K562 treated with DMSO at 1 percent for 24 hours (cell line): ENCODE results near the gene CSTPP1. TPM values are rescaled to one million over a fixed set of nuclear protein-coding genes. Genes with fewer than 3 reads are reported as not detected.

ENCODE experiments used
- total RNA-seq: library from RNA; unstranded; fragments of 300-600 nt; gene quantifications from 2 replicates; pipeline ENCODE4 v1.2.3, GENCODE V29; 2022; ENCODE audit warnings: low read depth; ENCODE audit not compliant: insufficient read depth

CSTPP1 gene, protein sequence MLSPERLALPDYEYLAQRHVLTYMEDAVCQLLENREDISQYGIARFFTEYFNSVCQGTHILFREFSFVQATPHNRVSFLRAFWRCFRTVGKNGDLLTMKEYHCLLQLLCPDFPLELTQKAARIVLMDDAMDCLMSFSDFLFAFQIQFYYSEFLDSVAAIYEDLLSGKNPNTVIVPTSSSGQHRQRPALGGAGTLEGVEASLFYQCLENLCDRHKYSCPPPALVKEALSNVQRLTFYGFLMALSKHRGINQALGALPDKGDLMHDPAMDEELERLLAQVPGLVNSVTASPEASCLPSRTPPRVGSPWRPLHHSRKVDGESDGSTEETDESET
- 26.6 and 36.8 TPM in 2 replicates for total RNA-seq

DNA sequence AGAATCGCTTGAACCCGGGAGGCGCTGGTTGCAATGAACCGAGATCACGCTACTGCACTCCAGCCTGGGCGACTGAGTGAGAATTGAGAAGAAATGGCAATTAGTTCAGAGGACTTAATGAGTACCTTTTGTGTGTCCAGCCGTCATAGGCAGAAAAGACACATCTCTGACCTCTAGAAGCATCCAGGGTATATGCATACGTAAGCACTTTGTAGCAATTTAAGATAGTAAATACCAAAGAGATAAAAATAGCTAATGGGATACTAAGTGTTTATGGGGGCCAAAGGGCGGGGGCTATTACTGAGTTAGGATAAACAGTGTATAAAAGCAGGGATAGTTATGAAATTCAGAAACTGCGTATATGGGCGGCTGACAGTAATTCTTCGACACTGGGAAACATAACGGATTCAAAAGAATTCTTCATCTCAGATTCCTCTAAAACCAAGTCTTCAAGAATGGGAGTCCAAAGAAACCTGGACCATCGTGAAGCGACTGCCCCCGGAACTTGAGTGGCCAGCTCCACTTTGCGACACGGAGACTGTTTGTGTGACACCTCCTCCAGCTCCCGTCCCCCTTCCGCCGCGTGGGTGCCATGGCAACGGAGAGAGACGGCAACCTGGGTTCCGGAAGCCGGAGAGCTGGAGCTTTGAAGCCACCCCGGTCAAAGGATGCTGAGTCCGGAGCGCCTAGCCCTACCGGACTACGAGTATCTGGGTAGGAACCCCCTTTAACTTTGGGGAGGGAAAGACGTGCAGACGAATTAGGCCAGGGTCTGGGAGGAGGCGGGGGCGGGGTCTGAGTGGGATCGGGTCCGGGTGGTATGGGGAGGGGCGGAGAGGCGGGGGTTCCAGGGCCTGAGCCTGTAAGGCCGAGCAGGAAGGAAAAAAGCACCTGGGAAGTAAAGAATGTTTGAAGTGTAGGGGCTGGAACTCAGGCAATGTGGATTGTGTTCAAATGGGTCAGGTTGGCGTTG is at the start of gene CSTPP1:
Gene CSTPP1, plus strand, starts transcription at position 624 of the 973 bp plus-strand sequence. Its CDS starts 45 bp downstream, at position 669.

DNA sequence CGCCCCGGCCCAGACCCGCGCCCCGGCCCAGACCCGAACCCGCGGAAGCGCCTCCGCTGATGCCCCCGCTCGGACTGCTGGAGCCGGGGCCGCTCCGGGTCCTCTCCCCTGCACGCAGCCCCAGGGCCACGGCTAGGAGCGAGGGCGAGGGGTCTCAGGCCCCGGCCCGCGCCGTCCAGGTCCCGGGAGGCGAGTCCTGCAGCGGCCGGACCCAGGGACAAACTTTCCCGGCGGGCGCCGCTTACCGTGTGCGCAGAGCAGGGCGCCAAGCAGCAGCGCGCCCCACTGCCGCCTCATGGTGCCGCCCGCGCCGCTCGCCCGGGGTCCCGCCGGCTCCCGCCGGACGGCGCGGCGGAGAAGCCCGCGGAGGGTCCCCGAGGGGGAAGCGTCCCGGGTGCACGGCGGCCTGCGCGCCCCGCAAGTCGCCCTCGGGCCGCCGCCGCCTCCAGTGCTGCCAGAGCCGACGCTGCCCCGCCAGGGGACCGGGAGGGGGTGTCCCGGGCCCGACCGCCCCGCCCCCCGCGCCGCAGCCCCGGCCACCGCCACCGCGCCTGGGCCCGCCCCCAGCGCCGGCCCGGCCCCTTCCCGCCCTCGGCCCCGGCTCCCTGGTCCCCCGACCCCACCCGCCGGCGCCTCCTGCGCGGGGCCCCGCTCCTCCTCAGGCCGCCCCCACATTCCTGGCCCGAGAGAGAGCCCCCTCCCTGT is 18.3 kb upstream of the CSTPP1 start, which contains the start of gene LRP4:
Gene LRP4, minus strand, starts transcription at position 468 of the 705 bp plus-strand sequence. Its CDS starts 171 bp downstream, at position 297.

DNA sequence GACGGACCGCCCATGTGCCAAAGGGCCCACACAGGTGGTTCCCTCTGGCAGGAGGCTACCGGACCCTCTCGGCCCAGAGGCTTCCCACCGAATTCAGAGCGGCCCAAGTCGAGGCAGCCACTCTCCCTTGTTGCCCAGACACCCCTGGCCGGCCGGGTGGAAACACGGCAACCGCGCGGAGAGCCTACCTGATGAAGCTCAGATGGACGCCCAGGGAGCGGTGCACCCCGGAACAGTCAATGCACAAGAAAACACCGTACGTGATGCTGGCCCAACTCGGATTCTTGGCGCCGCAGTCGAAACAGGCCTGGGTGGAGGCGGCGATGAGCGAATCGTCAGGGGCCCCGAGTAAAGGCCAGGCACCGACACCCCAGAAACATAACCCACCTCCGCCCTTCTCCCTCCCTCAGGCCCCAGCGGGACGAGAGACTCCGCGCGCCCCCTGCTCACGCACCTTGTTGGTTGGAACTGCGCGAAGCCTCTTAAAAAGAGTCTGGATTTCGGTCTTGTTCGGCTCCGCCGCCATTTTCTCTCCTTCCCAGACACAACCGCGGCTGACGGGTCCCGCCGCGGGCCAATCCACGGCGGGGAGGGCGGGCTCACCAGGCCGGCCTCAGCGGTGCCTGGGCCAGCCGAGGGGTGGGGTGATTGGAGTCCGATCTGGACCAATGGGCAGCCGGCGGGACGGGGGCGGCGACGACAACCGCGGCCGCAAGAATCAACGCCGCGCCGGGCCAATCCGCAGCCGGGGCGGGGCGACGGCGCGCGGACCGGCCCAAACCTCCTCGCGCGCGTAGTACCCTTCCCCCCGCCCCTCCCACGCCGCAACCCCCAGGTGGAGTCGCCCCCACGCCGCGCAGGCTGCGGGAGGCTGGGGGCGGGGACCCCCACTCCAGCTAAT is 240.0 kb downstream of the CSTPP1 start, which contains the start of gene ARFGAP2:
Gene ARFGAP2, minus strand, starts transcription at position 552 of the 901 bp plus-strand sequence. Its CDS starts 26 bp downstream, at position 526.

DNA sequence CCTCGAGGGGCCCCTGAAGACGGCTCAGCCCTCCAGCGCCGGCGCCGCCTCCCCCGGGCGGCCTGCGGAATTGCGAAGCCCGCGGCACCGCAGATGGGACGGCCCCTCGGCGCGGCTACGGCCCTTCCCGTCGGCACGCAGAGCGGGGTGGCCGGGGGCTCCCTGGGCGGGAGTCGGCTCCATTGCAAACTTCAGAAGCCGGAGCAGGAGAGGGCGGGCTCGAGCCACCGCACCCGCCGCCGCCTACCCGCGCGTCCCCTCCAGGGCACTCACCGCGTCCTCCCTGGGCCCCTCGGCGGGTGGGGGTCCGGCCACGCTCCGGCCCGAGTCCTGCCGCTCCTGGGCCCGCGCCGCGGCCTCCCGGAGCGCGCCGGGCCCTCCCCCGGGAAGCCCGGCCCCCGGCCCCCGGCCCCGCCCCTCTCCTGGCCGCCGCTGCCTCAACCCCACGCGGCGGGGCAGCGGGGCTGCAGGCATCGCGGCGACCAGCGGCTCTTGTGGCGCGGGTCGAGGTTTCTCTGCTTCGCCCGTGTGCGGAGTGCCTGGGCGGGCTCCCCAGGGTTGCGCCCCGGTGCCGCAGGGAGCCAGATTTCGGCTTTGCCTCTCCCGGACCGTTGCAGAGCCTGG is 249.6 kb downstream of the CSTPP1 start, which contains the start of gene PACSIN3:
Gene PACSIN3, minus strand, starts transcription at position 359 of the 624 bp plus-strand sequence. CDS start 3,707 bp downstream, outside the sequence.

Other genes starting within 250 kb of the CSTPP1 start
- gene ARHGAP1, start 236.1 kb upstream of the CSTPP1 start, total RNA-seq: 27.7 and 28.3 TPM in 2 replicates
- 15.2 TPM in 2 replicates for gene ZNF408, start 235.7 kb upstream of the CSTPP1 start, total RNA-seq
- gene F2, start 217.5 kb upstream of the CSTPP1 start, total RNA-seq: not detected in 2 replicates
- gene CKAP5, start 90.5 kb upstream of the CSTPP1 start, total RNA-seq: 61.7 and 72.4 TPM in 2 replicates
- 0.27 and 0.67 TPM in 2 replicates for gene LRP4, start 18.2 kb upstream of the CSTPP1 start, total RNA-seq
- gene ARFGAP2, start 240.1 kb downstream of the CSTPP1 start, total RNA-seq: 88.9 and 92.2 TPM in 2 replicates
- gene PACSIN3, start 249.7 kb downstream of the CSTPP1 start, total RNA-seq: 8.4 and 10.3 TPM in 2 replicates